Measurements from ENCODE around the gene BAHCC1. TPM values are rescaled to one million over a fixed set of nuclear protein-coding genes. Genes with fewer than 3 reads are reported as not detected.
A peak's percentile ranks its signal among the peaks of the same experiment; 100 is the strongest.

The BAHCC1 gene
- total RNA-seq, 6 donors from 2014 or later = 8.2 to 81.7 (median 21.0) TPM

DNA sequence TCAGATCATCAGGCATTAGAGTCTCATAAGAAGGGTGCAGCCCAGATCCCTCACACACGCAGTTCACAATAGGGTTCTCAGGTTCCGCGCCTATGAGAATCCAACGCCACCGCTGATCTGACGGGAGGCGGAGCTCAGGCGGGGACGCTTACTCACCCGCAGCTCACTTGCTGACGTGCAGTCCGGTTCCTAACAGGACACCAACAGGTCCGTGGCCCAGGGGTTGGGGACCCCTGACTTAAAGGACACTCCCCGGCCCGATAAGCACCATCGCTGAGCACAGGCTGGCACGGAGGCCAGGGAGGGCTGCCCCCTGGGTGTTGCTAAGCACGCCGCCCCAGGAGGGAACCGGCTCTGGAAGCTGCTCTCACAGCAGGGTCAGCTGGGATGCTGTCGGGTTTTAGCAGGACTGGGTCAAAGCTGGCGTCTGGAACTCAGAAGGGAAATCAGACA lies 30.1 kb upstream of the BAHCC1 start:
- peak; percentile 86 to 89 for ATAC-seq (ENCODE audit: low FRiP score in 2 of 2)

DNA sequence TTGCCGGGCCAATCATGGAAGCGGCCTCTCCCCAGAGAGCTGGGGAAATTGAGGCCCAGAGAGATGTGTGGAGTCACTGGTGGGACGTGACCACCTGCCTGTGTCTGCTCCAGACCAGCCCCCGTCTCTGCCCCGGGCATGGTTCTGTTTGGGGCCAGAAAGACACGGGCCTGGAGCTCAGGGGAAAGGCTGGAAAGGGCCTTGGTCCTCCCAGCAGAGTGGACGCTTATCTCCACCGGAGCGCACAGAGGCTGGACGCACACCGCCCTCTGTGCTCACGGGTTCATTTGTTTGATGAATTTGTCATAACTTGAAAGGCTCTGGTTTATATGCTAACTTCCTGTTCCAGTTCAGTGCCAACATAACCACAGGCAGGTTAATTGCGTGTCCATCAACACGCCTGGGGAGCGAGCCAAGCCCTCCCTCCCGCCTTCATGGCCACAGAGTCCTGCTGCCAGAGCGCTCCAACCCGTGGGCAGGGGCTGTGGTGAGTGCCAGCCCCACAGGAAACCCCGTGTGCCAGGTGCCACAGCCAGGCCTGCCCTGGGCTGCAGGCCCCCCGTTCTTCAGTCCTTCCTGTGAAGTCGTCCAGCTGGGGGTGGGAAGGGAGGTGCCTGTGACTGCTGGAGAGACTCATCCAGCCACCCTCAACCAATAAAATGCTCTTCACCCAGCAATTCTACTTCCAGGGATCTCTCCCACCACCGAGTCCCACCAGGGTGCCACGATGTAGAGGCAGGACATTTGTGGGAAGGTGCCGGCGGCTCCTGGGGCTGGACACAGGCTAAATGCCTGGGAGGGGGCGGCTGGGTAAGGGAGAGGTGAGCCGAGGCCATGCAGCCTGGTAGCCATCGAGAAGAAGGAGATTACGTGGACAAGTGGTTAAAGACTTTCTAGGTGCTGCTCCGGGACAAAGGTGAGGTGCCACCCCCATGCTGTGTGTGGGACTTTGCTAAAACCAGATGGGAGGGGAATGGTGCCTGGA lies 29.4 kb upstream of the BAHCC1 start:
- DNase-seq (peak; percentile 83 to 86), ATAC-seq (ENCODE audit: low FRiP score in 2 of 2) (peak; percentile 59 to 92)
- H3K4me3 ChIP-seq = peak overlapping the region in 3 of 4 donors; percentile 15 to 40 (median 33)
- H3K27me3 ChIP-seq = peaks cover 0 to 3% (median under 1%) of the 10 kb centered on the region in 4 donors
- peak overlapping the region; percentile 83 to 94 (median 88) for H3K27ac ChIP-seq
- 19 to 26% methylated on average over 18 to 30 of the region's 30 CpGs for WGBS, 2 donors
- H3K36me3 ChIP-seq = no peaks in the 10 kb centered on the region
- TF ChIP-seq EP300 (IDR thresholded peaks at IDR 0.05) (peak in 1 of 4 donors; percentile 75), POLR2AphosphoS5 (IDR thresholded peaks at IDR 0.05) (peak in 1 of 2 donors; percentile 83), POLR2A (IDR thresholded peaks at IDR 0.05) (peak in 2 of 4 donors; percentile 62 to 76)
- TF ChIP-seq, protein P1, sequence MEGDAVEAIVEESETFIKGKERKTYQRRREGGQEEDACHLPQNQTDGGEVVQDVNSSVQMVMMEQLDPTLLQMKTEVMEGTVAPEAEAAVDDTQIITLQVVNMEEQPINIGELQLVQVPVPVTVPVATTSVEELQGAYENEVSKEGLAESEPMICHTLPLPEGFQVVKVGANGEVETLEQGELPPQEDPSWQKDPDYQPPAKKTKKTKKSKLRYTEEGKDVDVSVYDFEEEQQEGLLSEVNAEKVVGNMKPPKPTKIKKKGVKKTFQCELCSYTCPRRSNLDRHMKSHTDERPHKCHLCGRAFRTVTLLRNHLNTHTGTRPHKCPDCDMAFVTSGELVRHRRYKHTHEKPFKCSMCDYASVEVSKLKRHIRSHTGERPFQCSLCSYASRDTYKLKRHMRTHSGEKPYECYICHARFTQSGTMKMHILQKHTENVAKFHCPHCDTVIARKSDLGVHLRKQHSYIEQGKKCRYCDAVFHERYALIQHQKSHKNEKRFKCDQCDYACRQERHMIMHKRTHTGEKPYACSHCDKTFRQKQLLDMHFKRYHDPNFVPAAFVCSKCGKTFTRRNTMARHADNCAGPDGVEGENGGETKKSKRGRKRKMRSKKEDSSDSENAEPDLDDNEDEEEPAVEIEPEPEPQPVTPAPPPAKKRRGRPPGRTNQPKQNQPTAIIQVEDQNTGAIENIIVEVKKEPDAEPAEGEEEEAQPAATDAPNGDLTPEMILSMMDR (IDR thresholded peaks at IDR 0.05) = no peak
- H3K4me1 ChIP-seq = peaks cover 23 to 40% (median 33%) of the 10 kb centered on the region in 4 donors
- H3K9me3 ChIP-seq = no peaks in the 10 kb centered on the region

More for the DNA sequence above, 30.1 kb upstream of the BAHCC1 start:
- H3K36me3 ChIP-seq = no peaks in the 10 kb centered on the region
- TF ChIP-seq EP300 (IDR thresholded peaks at IDR 0.05) = no peak
- TF ChIP-seq, protein P1 (IDR thresholded peaks at IDR 0.05) = no peak
- TF ChIP-seq POLR2A (IDR thresholded peaks at IDR 0.05) = peak in 2 of 4 donors; percentile 43 to 72
- TF ChIP-seq POLR2AphosphoS5 (IDR thresholded peaks at IDR 0.05) = peak; percentile 20 to 76
- 4 to 9% methylated on average over 14 to 15 of the region's 22 CpGs for WGBS, 2 donors
- peaks cover 0 to 3% (median under 1%) of the 10 kb centered on the region in 4 donors for H3K27me3 ChIP-seq
- peak overlapping the region in 3 of 4 donors; percentile 15 to 40 (median 33) for H3K4me3 ChIP-seq
- peaks cover 23 to 40% (median 33%) of the 10 kb centered on the region in 4 donors for H3K4me1 ChIP-seq
- peak overlapping the region; percentile 83 to 94 (median 88) for H3K27ac ChIP-seq
- DNase-seq = peak; percentile 83 to 90
- H3K9me3 ChIP-seq = no peaks in the 10 kb centered on the region

DNA sequence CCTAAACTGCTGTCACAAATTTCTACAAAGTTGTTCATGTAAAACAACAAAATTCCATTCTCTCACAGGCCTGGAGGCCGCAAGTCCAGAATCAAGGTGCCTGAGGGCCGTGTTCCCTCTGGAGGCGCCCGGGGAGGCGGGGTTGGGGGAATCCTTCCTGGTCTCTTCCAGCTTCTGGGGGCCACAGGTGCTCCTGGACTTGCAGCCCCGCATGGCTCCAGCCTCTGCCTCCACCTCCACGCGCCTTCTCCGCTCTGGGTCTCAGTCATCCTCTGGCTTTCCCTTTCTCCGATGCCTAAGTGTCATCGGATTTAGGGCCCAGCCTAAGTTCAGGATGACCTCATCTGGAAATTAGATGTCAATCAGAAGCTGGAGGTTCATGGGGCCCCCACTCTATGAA lies 28.6 kb upstream of the BAHCC1 start:
- Histone ChIP-seq H3K27me3 (peaks cover 0 to 3% (median under 1%) of the 10 kb centered on the region in 4 donors), H3K4me1 (peaks cover 23 to 40% (median 33%) of the 10 kb centered on the region in 4 donors), H3K4me3 (no peak overlapping the region), H3K9me3 (no peaks in the 10 kb centered on the region), H3K27ac (peak overlapping the region in 2 of 4 donors; percentile 87 to 94), H3K36me3 (no peaks in the 10 kb centered on the region)
- DNase-seq (peak in 1 of 2 donors; percentile 48), ATAC-seq (ENCODE audit: low FRiP score in 2 of 2) (no peak)
- WGBS, 2 donors = 91 to 94% methylated on average over 11 of the region's 11 CpGs
- no peak for TF ChIP-seq POLR2A (IDR thresholded peaks at IDR 0.05)
- no peak for TF ChIP-seq EP300 (IDR thresholded peaks at IDR 0.05)
- no peak for TF ChIP-seq POLR2AphosphoS5 (IDR thresholded peaks at IDR 0.05)
- TF ChIP-seq, protein P1 (IDR thresholded peaks at IDR 0.05) = no peak

DNA sequence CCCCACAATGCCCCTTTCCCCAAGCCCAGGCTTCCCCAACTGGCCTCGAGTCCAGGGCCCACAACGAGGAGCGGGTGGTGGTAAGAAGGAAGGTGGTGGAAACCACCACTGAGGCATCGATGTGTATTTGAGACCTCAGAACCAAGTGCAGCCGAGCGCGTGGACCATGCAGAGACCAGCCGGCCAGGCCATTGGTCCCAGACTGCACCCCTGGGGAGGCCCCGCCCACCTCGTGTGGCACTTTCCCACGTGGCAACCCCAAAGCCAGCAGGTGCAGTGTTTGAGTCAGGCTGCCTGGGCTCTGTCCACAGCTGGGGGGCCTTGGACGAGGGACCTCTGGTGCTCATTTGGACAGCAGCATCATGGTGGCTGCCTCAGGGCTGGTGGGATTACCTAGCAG lies 28.1 kb upstream of the BAHCC1 start:
- DNase-seq (peak in 1 of 2 donors; percentile 80), ATAC-seq (ENCODE audit: low FRiP score in 2 of 2) (no peak)
- H3K27me3 ChIP-seq = peaks cover 0 to 3% (median under 1%) of the 10 kb centered on the region in 4 donors
- peaks cover 26 to 42% (median 34%) of the 10 kb centered on the region in 4 donors for H3K4me1 ChIP-seq
- no peak overlapping the region for H3K27ac ChIP-seq
- no peaks in the 10 kb centered on the region for H3K36me3 ChIP-seq
- no peak for TF ChIP-seq EP300 (IDR thresholded peaks at IDR 0.05)
- TF ChIP-seq POLR2A (IDR thresholded peaks at IDR 0.05) = no peak
- TF ChIP-seq, protein P1 (IDR thresholded peaks at IDR 0.05) = no peak
- TF ChIP-seq POLR2AphosphoS5 (IDR thresholded peaks at IDR 0.05) = no peak
- H3K4me3 ChIP-seq = no peak overlapping the region
- H3K9me3 ChIP-seq = no peaks in the 10 kb centered on the region
- 76 to 80% methylated on average over 12 of the region's 12 CpGs for WGBS, 2 donors
